Measurements from ENCODE around the gene FADS2.

Gene FADS2

DNA sequence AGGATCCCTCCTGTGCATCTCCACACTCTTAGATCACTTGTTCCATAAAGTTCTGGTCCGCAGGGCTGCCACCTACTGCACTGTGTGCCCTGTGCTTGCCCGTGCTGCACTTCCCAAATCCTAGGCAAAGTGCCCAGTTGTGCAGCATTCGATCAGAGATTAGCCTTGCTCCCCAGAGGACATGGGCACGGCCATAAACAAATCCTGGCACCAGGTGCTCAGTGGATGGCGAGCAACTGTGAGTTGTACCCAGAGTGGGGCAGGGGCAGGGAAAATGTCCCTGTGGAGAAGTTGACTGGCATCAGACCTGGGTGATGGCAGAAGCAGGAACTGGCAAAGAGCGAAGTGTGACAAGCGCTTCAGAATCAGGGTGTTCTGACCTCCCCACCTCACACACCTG lies 4.7 kb downstream of the FADS2 start:
- no peak for TF ChIP-seq CTCF (IDR thresholded peaks at IDR 0.05)

DNA sequence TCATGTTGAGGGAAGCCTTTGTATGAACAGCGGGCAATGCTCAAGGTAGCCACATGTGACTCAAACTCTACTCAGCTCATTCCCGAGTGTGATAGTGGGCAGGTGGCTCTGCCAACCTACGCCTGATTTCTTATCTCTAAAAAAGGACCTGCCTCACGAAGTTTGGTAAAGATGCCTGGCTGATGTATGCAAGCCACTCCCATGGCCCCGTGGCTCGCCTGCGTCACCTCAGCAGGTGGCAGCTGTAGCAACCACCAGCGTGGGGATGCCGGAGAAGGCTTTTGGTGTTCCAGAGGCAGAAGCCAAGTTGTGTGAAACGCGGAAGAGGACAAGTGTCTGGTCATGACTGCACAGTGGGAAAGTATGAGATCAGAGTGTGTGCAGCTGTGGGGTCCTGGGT lies 5.4 kb downstream of the FADS2 start:
- Histone ChIP-seq H3K27ac (peak overlapping the region; percentile 71), H3K27me3 (ENCODE audit: control insufficient read depth, insufficient read depth, low read length) (no peaks in the 10 kb centered on the region), H3K9me3 (ENCODE audit: control insufficient read depth, low read length) (no peaks in the 10 kb centered on the region), H3K36me3 (ENCODE audit: control insufficient read depth, insufficient read depth, low read length) (no peaks in the 10 kb centered on the region), H3K4me1 (peaks cover 33% of the 10 kb centered on the region), H3K4me3 (ENCODE audit: low read depth, low read length) (peak overlapping the region; percentile 20), H3K79me2 (peaks cover 3% of the 10 kb centered on the region), H3K4me2 (ENCODE audit: low read length) (no peak overlapping the region), H2AFZ (no peak overlapping the region), H3K9ac (no peak overlapping the region)
- no peak for TF ChIP-seq CTCF (IDR thresholded peaks at IDR 0.05)

More for the DNA sequence above, 4.7 kb downstream of the FADS2 start:
- H3K36me3 ChIP-seq (ENCODE audit: control insufficient read depth, insufficient read depth, low read length): no peaks in the 10 kb centered on the region
- no peaks in the 10 kb centered on the region for H3K27me3 ChIP-seq (ENCODE audit: control insufficient read depth, insufficient read depth, low read length)
- peaks cover 3% of the 10 kb centered on the region for H3K79me2 ChIP-seq
- H2AFZ ChIP-seq: no peak overlapping the region
- no peaks in the 10 kb centered on the region for H3K9me3 ChIP-seq (ENCODE audit: control insufficient read depth, low read length)
- peak overlapping the region; percentile 42 for H3K4me2 ChIP-seq (ENCODE audit: low read length)
- H3K4me1 ChIP-seq: peaks cover 33% of the 10 kb centered on the region
- H3K4me3 ChIP-seq (ENCODE audit: low read depth, low read length): no peak overlapping the region
- H3K27ac ChIP-seq: peak overlapping the region; percentile 71
- H3K9ac ChIP-seq: no peak overlapping the region

DNA sequence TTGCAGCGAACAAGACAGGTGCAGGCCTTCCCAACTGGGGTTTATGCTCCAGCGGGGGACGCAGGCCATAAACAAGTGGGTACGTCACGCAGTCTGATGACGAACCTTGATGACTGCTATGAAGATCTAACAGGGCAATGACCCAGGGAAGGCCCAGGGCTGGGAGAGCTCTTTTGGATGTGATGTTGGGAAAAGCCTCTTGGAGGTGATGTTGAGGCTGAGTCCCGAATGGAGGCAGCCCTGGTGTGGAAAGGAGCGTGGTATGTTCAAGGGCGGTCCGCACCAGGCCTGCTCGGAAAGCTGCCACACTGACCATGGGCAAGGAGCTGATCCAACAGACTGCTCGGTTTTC lies 5.8 kb downstream of the FADS2 start:
- no peak for TF ChIP-seq CTCF (IDR thresholded peaks at IDR 0.05)
- Histone ChIP-seq H2AFZ (no peak overlapping the region), H3K4me2 (ENCODE audit: low read length) (no peak overlapping the region), H3K27ac (peak overlapping the region; percentile 71), H3K36me3 (ENCODE audit: control insufficient read depth, insufficient read depth, low read length) (no peaks in the 10 kb centered on the region), H3K4me3 (ENCODE audit: low read depth, low read length) (no peak overlapping the region), H3K9ac (no peak overlapping the region), H3K4me1 (peaks cover 33% of the 10 kb centered on the region), H3K9me3 (ENCODE audit: control insufficient read depth, low read length) (no peaks in the 10 kb centered on the region), H3K79me2 (peaks cover 3% of the 10 kb centered on the region), H3K27me3 (ENCODE audit: control insufficient read depth, insufficient read depth, low read length) (no peaks in the 10 kb centered on the region)

- Histone ChIP-seq H3K79me2 (peaks cover 3% of the 10 kb centered on the region), H3K9me3 (ENCODE audit: control insufficient read depth, low read length) (no peaks in the 10 kb centered on the region), H3K4me3 (ENCODE audit: low read depth, low read length) (no peak overlapping the region), H3K27ac (peak overlapping the region; percentile 71), H3K27me3 (ENCODE audit: control insufficient read depth, insufficient read depth, low read length) (no peaks in the 10 kb centered on the region), H3K36me3 (ENCODE audit: control insufficient read depth, insufficient read depth, low read length) (no peaks in the 10 kb centered on the region), H2AFZ (peak overlapping the region; percentile 53), H3K4me1 (peaks cover 33% of the 10 kb centered on the region), H3K9ac (no peak overlapping the region), H3K4me2 (ENCODE audit: low read length) (no peak overlapping the region)
- no peak for TF ChIP-seq CTCF (IDR thresholded peaks at IDR 0.05)
Observed at GRCh38 chr11:61834278-61835048, 6.4 kb downstream of the FADS2 start.

DNA sequence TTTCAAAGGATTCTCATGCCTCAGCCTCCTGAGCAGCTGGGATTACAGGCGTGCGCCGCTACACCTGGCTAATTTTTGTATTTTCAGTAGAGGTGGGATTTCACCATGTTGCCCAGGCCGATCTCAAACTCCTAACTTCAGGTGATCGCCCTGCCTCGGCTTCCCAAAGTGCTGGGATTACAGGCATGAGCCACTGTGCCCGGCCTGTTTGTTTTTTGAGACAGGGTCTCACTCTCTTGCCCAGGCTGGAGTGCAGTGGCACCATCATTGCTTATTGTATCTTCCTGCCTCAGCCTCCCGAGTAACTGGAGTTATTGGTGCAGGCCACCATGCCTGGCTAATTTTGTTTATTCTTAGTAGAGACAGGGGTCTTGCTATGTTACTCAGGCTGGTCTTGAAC lies 8.1 kb downstream of the FADS2 start:
- no peak overlapping the region for H3K27ac ChIP-seq
- H3K36me3 ChIP-seq (ENCODE audit: control insufficient read depth, insufficient read depth, low read length): no peaks in the 10 kb centered on the region
- peaks cover 3% of the 10 kb centered on the region for H3K79me2 ChIP-seq
- H3K4me1 ChIP-seq: peaks cover 31% of the 10 kb centered on the region
- H2AFZ ChIP-seq: no peak overlapping the region
- H3K9ac ChIP-seq: no peak overlapping the region
- no peaks in the 10 kb centered on the region for H3K27me3 ChIP-seq (ENCODE audit: control insufficient read depth, insufficient read depth, low read length)
- H3K9me3 ChIP-seq (ENCODE audit: control insufficient read depth, low read length): no peaks in the 10 kb centered on the region
- H3K4me3 ChIP-seq (ENCODE audit: low read depth, low read length): no peak overlapping the region
- no peak overlapping the region for H3K4me2 ChIP-seq (ENCODE audit: low read length)
- no peak for TF ChIP-seq CTCF (IDR thresholded peaks at IDR 0.05)
